GOT3 (cell line): ENCODE data around the gene MRPL50.

Experiments
- DNase-seq: peaks from one replicate; lab custom pipeline; 2025; ENCODE audit warnings: mixed read lengths; lab: John Stamatoyannopoulos, UW

The MRPL50 gene

GRCh38 chr9:101375546-101375945 is 22.9 kb downstream of the MRPL50 start:
- DNase-seq = no peak

- no peak for DNase-seq
These were observed 25.9 kb downstream of the MRPL50 start for GRCh38 chr9:101372327-101373118.

- no peak for DNase-seq
These were observed 26.6 kb downstream of the MRPL50 start for GRCh38 chr9:101371813-101372212.

- DNase-seq = no peak
These were observed 28.4 kb downstream of the MRPL50 start for GRCh38 chr9:101369884-101370531.

GRCh38 chr9:101369286-101369685 is 29.1 kb downstream of the MRPL50 start:
- no peak for DNase-seq

GRCh38 chr9:101367323-101367722 is 31.1 kb downstream of the MRPL50 start:
- DNase-seq = no peak

- no peak for DNase-seq
These were observed 32.2 kb downstream of the MRPL50 start for GRCh38 chr9:101366038-101366756.

- no peak for DNase-seq
These were observed 33.2 kb downstream of the MRPL50 start for GRCh38 chr9:101365181-101365580.

- DNase-seq = no peak
These were observed 36.0 kb downstream of the MRPL50 start for GRCh38 chr9:101362450-101362849.

- DNase-seq = no peak
These were observed 37.8 kb downstream of the MRPL50 start for GRCh38 chr9:101360647-101361046.

GRCh38 chr9:101359679-101360078 is 38.7 kb downstream of the MRPL50 start:
- no peak for DNase-seq

GRCh38 chr9:101356619-101357018 is 41.8 kb downstream of the MRPL50 start:
- no peak for DNase-seq

- no peak for DNase-seq
These were observed 43.4 kb downstream of the MRPL50 start for GRCh38 chr9:101354765-101355708.

- DNase-seq = no peak
These were observed 44.2 kb downstream of the MRPL50 start for GRCh38 chr9:101354143-101354764.

- no peak for DNase-seq
These were observed 44.7 kb downstream of the MRPL50 start for GRCh38 chr9:101353683-101354082.

- no peak for DNase-seq
These were observed 45.4 kb downstream of the MRPL50 start for GRCh38 chr9:101352892-101353463.

GRCh38 chr9:101350285-101350684 is 48.1 kb downstream of the MRPL50 start:
- DNase-seq = no peak

GRCh38 chr9:101342595-101342994 is 55.8 kb downstream of the MRPL50 start:
- DNase-seq = no peak

GRCh38 chr9:101341958-101342357 is 56.5 kb downstream of the MRPL50 start:
- no peak for DNase-seq
